ENCODE measurements around the gene SLC13A4. TPM values are rescaled to one million over a fixed set of nuclear protein-coding genes. Genes with fewer than 3 reads are reported as not detected.
"Not testable (repeated sequence)": the region's sequence is repeated elsewhere in the genome, so short reads cannot be mapped to it uniquely, and the experiment has no call there.

The SLC13A4 gene
- total RNA-seq, 1 donor from 2014 or later, result 0.07 TPM

DNA sequence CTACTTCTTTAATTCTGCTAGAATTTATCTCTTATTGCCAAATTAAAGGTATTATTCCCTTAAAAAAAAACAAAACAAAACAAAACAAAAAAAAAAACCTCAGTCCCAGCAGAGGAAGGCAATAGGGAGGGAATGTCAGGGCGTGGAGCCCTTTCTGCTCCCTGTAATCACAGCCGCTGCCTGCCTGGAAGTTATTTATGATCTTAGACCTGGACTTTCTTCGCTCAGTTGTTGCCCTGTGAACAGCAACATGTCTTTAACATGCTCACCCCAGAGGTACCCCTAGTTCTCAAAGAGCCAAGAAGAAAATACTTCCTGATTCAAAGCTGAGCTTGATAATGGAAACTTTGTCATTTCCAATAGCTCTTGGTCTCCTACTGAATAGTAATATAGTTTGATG is 12.9 kb upstream of the SLC13A4 start:
- no peak for DNase-seq (ENCODE audit: low read depth)
- no peak overlapping the region for H2AFZ ChIP-seq (ENCODE audit: low read depth, low read length)
- no peak overlapping the region for H3K27ac Mint-ChIP-seq (ENCODE audit: unreplicated experiment)
- TF ChIP-seq CTCF (IDR thresholded peaks at IDR 0.05; ENCODE audit: insufficient read depth, low read depth, low read length) (no peak), EZH2 (IDR thresholded peaks at IDR 0.05; ENCODE audit: insufficient read depth, low read length) (no peak)
- H3K36me3 ChIP-seq (ENCODE audit: insufficient read depth, low read length), result no peaks in the 10 kb centered on the region
- H3K4me3 ChIP-seq (ENCODE audit: insufficient read depth, low read depth, low read length), result no peak overlapping the region
- H3K9me3 ChIP-seq (ENCODE audit: insufficient read depth, low read depth, low read length), result no peaks in the 10 kb centered on the region
- peaks cover 10% of the 10 kb centered on the region for H3K4me1 Mint-ChIP-seq (ENCODE audit: low read depth, unreplicated experiment)
- H3K4me3 Mint-ChIP-seq (ENCODE audit: unreplicated experiment), result no peak overlapping the region
- no peaks in the 10 kb centered on the region for H3K9me3 Mint-ChIP-seq (ENCODE audit: unreplicated experiment)
- no peaks in the 10 kb centered on the region for H3K27me3 ChIP-seq (ENCODE audit: insufficient read depth, low read length)
- H3K9ac ChIP-seq (ENCODE audit: low read length), result no peak overlapping the region
- no peaks in the 10 kb centered on the region for H3K79me2 ChIP-seq (ENCODE audit: insufficient read depth, low read length)
- H3K27ac ChIP-seq (ENCODE audit: low read depth, low read length), result no peak overlapping the region
- no peaks in the 10 kb centered on the region for H3K36me3 Mint-ChIP-seq (ENCODE audit: low read depth, unreplicated experiment)
- no peaks in the 10 kb centered on the region for H4K20me1 ChIP-seq (ENCODE audit: insufficient read depth, low read length)
- FAIRE-seq, result no peak
- peaks cover 13% of the 10 kb centered on the region for H3K27me3 Mint-ChIP-seq (ENCODE audit: low read depth, unreplicated experiment)
- peaks cover 24% of the 10 kb centered on the region for H3K4me1 ChIP-seq (ENCODE audit: insufficient read depth, low read length)
- no peak overlapping the region for H3K4me2 ChIP-seq (ENCODE audit: low read length)

GRCh38 chr7:135737306-135737647 is 9.3 kb upstream of the SLC13A4 start:
- H3K36me3 Mint-ChIP-seq (ENCODE audit: low read depth, unreplicated experiment); H3K9me3 ChIP-seq (ENCODE audit: insufficient read depth, low read depth, low read length); H2AFZ ChIP-seq (ENCODE audit: low read depth, low read length); H3K4me1 Mint-ChIP-seq (ENCODE audit: low read depth, unreplicated experiment); H3K79me2 ChIP-seq (ENCODE audit: insufficient read depth, low read length); FAIRE-seq; H3K4me3 ChIP-seq (ENCODE audit: insufficient read depth, low read depth, low read length); DNase-seq (ENCODE audit: low read depth); H3K4me1 ChIP-seq (ENCODE audit: insufficient read depth, low read length); H3K4me3 Mint-ChIP-seq (ENCODE audit: unreplicated experiment); H3K4me2 ChIP-seq (ENCODE audit: low read length); H3K9me3 Mint-ChIP-seq (ENCODE audit: unreplicated experiment); H4K20me1 ChIP-seq (ENCODE audit: insufficient read depth, low read length); H3K36me3 ChIP-seq (ENCODE audit: insufficient read depth, low read length); H3K27ac ChIP-seq (ENCODE audit: low read depth, low read length); H3K27me3 ChIP-seq (ENCODE audit: insufficient read depth, low read length); H3K9ac ChIP-seq (ENCODE audit: low read length); H3K27ac Mint-ChIP-seq (ENCODE audit: unreplicated experiment): not testable (repeated sequence)
- peaks cover 18% of the 10 kb centered on the region for H3K27me3 Mint-ChIP-seq (ENCODE audit: low read depth, unreplicated experiment)

- Histone ChIP-seq H3K4me2 (ENCODE audit: low read length) (no peak overlapping the region), H3K36me3 (ENCODE audit: insufficient read depth, low read length) (no peaks in the 10 kb centered on the region), H3K9ac (ENCODE audit: low read length) (no peak overlapping the region), H3K9me3 (ENCODE audit: insufficient read depth, low read depth, low read length) (no peaks in the 10 kb centered on the region), H2AFZ (ENCODE audit: low read depth, low read length) (no peak overlapping the region), H3K4me1 (ENCODE audit: insufficient read depth, low read length) (no peaks in the 10 kb centered on the region), H3K27me3 (ENCODE audit: insufficient read depth, low read length) (no peaks in the 10 kb centered on the region), H3K79me2 (ENCODE audit: insufficient read depth, low read length) (no peaks in the 10 kb centered on the region), H4K20me1 (ENCODE audit: insufficient read depth, low read length) (no peaks in the 10 kb centered on the region), H3K4me3 (ENCODE audit: insufficient read depth, low read depth, low read length) (no peak overlapping the region), H3K27ac (ENCODE audit: low read depth, low read length) (no peak overlapping the region)
- Mint-ChIP-seq H3K9me3 (ENCODE audit: unreplicated experiment) (no peaks in the 10 kb centered on the region), H3K36me3 (ENCODE audit: low read depth, unreplicated experiment) (no peaks in the 10 kb centered on the region), H3K4me1 (ENCODE audit: low read depth, unreplicated experiment) (peaks cover 8% of the 10 kb centered on the region), H3K4me3 (ENCODE audit: unreplicated experiment) (no peak overlapping the region), H3K27ac (ENCODE audit: unreplicated experiment) (no peak overlapping the region), H3K27me3 (ENCODE audit: low read depth, unreplicated experiment) (peaks cover 14% of the 10 kb centered on the region)
- TF ChIP-seq CTCF (IDR thresholded peaks at IDR 0.05; ENCODE audit: insufficient read depth, low read depth, low read length) (no peak), EZH2 (IDR thresholded peaks at IDR 0.05; ENCODE audit: insufficient read depth, low read length) (no peak)
- FAIRE-seq, result no peak
- no peak for DNase-seq (ENCODE audit: low read depth)
Measured at GRCh38 chr7:135736586-135737305, 8.8 kb upstream of the SLC13A4 start.

Data from astrocyte (in vitro differentiated cells and primary cell).